NCI-H510A treated with DMSO at 0.1 percent for 48 hours (cell line): ENCODE results near the gene GMFB.
A peak's percentile ranks its signal among the peaks of the same experiment; 100 is the strongest.

Source experiments
- DNase-seq: peaks from one replicate; lab custom pipeline; 2025; lab: John Stamatoyannopoulos, UW

GMFB gene

DNA sequence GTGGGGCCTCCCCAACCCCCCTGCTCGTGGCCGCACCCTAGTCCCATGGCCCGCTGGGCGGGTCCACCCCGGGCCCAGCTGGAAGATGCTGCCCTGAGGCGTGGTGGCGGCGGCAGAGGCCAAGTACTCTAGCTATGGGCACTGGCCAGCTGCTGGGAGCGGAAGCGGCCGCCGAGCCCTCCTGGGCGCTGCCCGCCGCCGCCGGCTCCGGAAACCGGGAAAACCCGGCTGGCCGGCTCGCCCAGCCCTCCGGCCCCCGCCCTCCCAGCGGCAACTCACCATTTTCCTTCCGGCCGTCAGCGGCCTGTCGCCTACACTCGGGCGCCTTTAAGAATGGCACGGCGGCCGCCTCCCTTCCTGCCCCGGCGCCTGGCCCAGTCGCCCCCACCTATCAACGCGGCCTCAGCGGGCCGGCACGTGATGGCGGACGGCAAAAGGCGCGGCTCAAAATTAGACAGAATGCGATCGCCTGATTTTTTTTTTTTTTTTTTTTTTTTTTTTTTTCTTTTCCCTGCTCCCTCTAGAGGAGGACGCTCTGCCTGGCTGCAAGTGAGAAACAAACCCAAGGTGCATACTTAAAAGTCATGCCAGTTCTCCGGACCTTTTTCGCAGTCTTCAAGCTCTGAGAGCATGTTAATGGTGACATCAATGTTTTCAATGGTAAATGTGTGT, at the start of gene GMFB:
GMFB (minus strand) TSS at position 335 of the 672 bp plus-strand sequence; CDS start at position 282, 53 bp downstream.
- DNase-seq, result peak; percentile 67

DNA sequence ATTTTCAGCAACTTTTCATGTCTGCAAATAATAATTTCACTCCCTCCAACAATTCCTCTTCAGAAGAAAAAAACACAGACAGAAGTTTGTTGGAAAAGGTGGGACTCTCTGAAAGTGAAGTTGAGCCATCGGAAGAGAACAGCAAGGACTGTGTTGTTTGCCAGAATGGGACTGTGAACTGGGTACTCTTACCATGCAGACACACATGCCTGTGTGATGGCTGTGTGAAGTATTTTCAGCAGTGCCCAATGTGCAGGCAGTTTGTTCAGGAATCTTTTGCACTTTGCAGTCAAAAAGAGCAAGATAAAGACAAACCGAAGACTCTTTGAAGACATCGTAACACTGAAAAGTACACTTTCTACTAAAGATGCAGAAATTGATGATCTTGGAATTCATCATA, 49.3 kb upstream of the GMFB start:
- no peak for DNase-seq

DNA sequence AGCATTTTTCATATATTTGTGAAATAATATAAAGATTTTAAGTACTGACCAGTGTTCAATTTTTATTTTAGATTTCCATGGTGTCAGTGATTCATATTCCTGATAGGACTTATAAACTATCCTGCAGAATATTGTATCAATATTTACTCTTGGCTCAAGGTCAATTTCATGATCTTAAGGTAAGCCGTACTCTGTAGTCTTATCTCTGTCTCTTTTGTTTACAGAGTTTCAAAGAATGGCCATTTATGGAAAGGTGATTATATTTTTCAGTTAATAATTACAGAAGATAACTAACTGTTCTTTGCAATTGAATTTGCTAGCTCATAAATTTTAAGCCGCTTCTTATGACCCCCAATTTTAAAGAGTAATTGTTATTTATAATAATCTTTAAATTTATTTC, 48.9 kb upstream of the GMFB start:
- no peak for DNase-seq

DNA sequence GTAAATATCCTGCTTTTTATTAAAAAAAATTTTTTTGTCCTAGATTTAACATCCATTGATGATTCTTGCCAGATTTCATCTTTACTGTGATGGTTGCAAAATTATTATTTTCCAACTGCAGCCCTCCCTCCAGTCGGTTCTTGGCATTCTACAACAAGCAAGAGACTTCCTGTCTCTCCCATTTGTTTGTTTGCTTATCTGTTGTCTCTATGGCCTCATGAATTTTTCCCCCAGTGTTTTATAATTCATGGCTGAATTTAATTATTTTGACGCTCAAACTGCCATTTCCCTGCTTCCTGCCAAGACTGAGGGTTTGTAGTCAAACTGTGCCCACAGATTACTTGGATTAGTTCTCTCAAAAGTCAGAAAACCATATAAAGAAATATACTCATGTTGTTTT, 46.9 kb upstream of the GMFB start:
- DNase-seq, result no peak

DNA sequence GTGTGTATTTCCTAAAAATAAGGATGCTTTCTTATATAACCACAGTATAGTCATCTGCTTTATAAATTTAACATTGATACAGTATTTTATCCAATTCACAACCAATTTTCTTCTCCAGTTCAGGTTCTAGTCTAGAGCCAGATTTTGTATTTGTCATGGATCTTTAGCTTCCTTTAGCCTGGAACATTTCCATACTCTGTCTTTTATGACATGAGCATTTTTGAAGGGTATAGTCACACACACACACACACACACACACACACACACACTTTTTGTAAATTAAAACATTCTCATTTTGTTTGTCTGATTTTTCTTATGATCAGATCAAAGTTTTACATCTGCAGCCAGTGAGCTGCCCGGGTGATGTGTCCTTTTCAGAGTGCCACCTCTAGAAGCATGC, 46.3 kb upstream of the GMFB start:
- DNase-seq, result no peak

DNA sequence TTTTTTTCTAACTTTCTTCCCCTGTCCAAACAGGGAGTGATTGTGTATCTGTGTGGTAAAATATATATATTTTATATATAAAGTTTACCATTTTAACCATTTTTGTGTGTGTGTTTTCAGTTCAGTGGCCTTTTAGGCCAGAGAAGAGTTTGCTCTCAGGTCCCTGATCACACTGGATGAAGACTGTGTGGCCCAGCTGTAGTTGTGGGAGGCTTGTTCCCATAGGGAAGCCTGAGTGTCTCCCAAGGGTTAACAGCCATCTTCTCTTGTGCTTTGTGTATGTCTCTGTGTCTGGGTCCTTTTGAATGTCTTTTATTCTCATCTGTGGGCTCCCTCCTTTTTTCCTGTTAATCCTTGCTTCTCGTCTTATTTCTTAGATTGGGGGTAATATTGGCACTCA, 44.3 kb upstream of the GMFB start:
- no peak for DNase-seq

DNA sequence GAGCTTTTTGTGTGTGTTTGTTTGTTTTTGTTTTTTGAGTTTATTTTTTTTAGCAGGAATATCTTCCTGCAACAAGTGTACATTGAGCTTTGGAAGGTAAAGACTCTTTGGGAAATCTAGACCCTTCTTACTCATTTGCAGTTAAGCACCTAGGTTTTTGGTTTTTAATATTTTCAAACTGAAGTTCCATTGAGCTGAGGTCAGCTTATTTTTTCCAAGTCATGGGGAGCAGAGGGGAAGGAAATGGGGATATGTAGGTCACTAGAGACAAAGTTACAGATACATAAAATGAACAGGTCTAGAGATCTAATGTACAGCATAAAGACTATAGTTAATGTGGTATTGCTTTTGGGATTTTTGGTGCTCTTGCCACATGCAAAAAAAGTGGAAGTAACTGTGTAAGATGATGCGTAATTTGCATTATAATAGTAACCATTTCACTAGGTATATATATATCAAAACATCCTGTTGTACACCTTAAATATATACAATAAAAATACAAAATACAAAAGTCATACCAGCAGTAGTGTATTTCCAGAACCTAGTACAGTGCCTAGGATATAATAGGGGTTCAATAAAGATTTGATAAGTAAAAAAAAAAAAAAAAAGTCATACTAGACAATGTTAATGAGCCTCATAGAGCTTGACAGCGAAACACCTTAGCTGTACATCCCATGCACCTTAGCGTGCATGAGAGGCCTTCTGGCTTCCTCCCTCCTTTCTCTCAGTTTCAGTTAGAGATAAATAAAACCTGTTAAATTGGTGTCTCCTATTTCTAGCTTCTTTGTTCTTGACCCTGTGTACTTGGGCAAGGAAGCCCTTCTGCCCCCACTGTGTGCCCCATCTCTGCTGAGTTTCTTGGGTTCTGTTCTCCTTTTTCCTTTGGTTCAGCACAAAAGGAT, 43.6 kb upstream of the GMFB start:
- no peak for DNase-seq

DNA sequence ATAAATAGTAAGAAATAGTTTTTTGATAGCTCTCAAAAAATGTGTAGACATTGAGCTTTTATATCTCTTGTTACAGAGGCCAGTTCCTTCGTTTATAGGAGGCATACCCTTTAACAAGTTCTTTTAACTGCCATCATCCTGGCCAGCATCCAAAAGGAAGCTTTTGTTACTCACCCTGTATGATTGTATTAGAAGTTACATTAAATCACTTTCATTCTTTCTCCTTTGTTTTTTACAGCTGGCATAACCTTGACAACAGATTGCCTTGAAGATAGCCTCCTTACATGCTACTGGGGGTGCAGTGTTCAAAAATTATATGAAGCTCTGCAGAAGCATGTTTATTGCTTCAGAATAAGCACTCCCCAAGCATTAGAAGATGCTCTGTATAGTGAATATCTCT, 41.0 kb upstream of the GMFB start:
- DNase-seq, result no peak

DNA sequence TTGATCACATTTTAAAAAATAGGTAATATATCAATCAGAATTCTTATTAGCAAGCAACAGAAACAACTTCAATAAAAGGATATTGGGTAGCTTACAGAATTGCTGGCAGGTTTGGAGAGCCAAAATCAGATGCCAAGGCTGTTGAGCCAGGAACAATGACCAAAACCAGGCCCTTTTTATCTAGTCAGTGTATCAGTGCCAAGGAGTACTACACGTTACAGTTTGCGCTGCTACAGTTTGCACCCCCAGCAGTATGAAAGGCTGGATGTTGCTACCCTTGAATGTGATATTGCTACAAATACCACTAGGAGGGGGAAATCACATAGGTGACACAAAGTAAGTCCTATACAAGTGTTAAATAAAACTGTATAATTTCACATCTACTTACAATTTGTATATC, 40.2 kb upstream of the GMFB start:
- no peak for DNase-seq

DNA sequence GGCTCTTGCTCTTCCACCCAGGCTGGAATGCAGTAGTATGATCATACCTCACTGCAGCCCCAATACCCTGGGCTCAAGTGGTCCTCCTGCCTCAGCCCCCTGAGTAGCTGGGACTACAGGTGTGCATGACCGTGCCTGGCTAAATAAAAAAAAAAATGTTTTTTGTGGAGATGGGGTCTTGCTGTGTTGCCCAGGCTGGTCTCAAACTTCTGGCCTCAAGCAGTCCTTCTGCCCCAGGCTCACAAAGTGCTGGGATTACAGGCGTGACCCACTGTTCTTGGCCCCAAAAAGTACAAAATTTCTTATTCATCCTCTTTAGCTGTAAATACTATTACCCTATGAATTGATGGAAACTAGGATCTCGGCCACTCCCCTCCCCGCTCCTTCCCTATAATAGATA, 35.6 kb upstream of the GMFB start:
- no peak for DNase-seq

DNA sequence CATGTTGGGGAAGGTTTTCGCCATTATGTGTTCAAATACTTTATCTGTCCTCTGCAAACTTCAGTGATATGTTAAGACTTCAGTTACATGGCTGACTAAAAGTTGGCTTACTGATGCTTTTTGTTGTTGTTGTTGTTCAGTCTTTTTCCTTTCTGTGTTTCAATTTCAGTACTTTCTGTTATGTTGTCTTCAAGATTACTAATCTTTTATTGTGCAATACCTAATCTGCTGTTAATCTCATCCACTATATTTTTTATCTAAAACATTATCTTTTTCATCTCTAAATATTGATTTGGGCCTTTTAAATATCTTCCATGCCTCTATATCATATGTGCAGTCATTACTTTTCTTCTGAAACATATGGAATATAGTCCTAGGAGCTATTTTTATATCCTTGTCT, 27.9 kb upstream of the GMFB start:
- DNase-seq, result no peak

DNA sequence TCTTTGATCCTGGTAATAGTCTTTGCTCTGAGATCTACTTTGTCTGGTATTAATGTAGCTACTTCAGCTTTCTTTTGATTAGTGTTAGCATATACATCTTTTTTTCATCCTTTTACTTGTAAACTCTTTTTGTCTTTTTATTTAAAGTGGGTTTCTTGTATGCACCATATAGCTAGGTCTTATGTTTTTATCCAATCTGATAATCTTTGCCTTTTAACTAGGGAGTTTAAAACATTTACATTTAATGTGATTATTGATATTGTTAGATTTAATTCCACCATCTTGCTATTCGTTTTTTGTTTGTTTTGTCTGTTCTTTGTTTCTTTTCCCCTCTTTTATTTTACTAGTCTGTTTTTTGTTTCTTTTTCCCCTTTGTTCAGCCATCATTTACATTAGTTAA, 26.9 kb upstream of the GMFB start:
- DNase-seq, result no peak

DNA sequence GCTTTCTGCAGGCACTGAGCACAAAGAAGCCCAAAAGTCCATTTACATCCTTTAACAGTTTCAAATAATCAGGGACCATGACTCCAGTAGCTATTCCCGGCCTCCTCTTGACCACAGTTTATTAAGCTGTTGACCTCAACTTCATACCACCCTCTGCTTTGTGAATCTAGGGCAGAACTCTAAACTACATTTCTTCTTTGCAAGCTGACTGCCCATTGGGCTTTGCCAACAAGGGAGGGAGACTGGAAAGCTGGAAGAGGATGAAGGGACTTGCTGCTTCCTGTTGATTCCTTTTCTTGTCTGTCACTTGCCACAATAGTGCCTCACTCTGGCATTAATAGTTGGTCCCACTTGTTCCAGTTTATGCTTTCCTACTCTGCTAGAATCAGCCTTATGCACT, 23.6 kb upstream of the GMFB start:
- DNase-seq, result no peak

DNA sequence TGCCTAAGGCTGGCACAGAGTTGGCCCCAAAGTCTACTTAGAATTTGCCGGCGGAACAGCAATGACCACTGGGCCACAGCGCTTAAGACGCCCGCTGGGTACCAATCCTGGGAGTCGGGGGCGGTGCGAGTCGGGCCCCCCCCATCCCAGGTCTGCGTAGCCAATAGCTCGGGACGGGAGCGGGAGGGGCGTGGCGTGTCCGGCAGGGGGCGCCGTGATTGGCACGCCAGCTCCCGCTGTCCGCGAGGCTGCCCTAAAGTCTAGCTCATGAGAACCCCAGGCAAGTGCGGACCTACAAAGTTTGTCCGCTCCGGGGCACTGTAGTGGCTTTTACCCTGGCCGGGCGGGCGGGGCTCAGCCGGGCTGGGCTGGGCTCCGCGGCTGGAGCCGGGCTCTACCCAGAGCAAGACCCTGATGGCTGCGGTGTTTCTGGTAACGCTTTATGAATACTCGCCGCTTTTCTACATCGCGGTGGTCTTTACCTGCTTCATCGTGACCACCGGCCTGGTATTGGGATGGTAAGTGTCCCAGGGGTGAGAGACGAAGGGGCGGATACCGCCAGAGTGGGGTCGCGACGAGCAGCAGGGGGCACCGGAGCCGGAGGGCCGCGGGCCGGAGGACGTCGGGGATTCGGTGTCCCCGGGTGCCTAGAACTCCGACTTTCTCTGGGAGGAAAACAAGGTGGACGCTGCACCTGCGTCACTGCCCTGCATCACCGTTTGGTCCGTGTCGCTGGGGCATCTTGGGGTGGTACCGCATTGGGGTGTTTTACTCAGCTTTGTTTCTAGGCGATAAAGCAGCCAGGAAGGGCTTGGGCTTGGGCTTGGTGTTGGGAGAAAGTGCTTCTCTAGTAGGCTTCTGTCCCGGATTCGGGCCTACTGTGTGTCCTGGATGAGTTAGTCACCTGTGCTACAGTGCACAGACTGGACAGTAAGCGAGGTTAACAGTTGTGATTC, 21.0 kb upstream of the GMFB start, which contains the start of gene CGRRF1:
CGRRF1 (plus strand) TSS at position 361 of the 956 bp plus-strand sequence; CDS start at position 415, 54 bp downstream.
- DNase-seq, result peak; percentile 95

DNA sequence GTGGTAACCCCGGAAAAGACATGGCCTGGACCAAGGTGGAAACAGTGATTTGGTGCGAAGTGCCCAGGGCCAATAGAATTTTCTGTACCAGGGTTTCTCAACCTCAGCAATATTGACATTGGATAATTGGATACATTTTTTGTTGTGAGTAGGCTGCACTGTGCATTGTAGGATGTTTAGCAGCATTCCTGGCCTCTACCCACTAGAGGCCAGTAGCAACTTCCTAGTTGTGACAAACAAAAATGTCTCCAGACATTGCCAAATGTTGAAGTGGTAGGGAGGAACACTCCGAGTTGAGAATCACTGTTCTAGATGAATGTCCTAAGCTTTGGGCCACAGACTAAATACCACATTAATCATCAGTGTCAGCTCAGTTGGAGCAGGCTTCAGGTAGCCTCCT, 14.7 kb upstream of the GMFB start:
- no peak for DNase-seq

DNA sequence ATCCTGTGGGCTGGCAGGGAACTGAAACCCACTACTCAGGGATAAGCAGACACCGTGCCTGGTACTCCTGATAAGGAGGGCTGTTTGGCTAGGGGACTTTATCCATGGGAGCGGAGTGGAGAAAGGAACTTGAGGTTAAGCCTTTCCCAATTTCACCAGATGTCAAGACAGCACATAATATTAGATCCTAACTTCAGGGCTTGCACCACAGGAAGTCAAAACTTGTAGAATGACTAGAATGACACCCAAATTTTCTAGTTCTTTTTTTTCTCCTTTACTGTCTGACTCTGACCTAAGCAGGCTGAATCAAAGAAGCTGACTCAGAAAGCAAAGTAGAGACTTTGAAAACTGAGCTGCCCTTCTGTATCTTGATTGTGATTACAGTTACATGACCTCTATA, 13.8 kb upstream of the GMFB start:
- no peak for DNase-seq

DNA sequence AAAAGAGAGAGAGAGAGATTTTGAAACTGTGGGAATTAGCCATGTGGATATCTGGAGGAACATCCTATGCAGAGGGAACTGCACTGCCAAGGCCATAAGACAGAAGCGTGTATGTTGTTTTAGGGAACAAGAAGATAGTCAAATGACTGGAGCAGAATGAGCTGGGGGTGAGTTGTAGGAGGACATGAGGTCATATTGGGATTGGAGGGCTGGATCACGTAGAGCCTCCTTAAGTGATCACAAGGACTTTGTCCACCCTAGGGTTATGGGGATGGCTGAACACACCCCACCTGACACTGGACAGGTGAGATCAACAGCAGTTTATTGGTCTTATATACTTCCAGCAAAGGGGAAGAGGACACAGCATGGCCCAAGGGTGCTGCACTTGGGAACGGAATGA, 12.7 kb upstream of the GMFB start:
- no peak for DNase-seq

DNA sequence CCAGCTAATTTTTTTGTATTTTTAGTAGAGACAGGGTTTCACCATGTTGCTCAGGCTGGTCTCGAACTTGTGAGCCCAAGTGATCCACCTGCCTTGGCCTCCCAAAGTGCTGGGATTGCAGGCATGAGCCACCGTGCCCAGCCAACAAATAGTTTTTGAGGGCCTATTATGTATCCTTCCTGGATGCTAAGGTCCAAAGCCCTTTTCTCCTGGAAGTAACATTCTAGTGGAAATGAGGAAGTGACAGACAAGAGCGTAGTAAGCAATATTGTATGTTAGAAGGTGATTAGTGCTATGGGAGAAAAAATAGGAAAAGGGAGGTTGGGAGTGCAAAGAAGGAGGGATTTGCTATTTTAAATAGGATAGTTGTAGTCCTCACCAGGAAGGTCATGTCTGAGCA, 12.0 kb upstream of the GMFB start:
- no peak for DNase-seq

DNA sequence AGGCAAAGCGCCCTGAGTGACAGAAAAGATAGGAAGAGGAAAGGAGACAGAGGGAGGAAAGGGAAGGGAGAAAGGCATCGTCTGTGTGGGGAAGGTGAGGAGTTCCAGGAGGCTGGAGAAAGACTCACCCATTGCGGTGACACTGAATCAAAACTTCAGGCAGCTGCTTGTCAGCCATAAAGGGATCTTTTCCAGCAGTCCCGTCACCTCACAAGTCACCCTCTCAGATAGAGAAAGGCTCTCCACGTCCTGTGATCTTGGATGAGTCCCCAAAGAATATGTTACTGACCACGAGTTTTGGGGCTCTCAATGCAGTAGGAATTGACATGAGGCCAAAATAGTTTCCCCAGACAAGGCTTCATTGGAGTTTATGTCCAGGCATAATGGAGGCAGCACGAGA, 9.8 kb upstream of the GMFB start:
- no peak for DNase-seq

DNA sequence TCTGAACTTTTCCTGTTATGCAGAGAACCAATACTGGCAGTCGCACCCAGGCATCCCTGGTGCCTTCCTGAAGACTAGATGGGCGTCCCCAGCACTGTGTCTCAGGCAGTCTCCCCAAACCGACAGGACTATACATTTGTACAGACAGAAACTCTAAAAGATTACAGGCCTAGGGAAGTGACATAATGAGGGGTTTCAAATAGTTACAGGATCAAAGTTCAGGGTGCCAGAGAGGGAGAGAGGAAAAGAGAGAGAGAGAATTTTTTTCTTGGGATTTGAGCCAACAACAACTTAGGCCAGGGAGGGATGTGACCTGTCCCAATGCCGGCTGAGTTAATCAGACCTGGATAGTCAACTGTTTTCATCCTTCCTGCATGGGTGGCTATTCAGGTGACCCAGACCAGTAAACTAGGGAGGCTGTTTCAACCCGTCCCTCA, 9.3 kb upstream of the GMFB start:
- DNase-seq, result no peak

DNA sequence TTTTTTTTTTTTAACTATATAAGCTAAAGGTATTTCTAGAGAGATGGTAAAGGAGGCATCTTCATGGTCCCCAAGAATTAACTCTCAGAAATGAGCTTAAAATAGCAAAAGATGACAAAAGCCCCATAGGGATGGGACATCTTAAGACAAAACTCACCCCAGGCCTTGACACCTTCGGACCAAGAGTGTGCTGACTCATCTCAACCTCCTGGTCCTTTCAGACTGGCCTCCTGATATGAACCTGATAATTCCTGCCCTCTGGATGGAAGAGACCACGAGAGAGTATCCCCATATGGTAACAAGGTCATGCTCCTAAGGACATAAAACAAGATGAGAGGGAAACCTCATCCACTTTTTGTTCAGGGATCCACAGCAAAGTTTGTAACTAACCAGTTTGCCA, 8.4 kb upstream of the GMFB start:
- no peak for DNase-seq

DNA sequence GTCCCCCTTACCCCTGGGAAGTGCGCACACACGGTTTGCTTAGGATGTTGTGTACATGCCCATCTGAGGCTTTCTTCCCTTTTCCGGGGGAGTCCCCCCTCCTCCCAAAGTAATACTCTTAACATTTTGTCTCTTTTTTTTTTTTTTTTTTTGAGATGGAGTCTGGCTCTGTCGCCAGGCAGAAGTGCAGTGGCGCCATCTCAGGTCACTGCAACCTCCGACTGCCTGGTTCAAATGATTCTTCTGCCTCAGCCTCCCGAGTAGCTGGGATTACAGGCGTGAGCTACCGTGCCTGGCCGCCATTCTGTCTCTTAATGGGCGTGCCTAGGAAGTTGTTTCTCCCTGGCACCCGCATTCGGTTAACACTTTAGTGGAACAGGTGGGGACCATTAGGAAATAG, 4.5 kb upstream of the GMFB start:
- DNase-seq, result peak; percentile 9
